HuH-7 (cell line): ENCODE measurements around the gene LIMS3.
"Not testable (repeated sequence)": the region's sequence is repeated elsewhere in the genome, so short reads cannot be mapped to it uniquely, and the experiment has no call there.

Source experiments
- DNase-seq: peaks from one replicate; pipeline ENCODE4 v3.0.0; 2011; ENCODE audit warnings: low spot score

The LIMS3 gene

DNA sequence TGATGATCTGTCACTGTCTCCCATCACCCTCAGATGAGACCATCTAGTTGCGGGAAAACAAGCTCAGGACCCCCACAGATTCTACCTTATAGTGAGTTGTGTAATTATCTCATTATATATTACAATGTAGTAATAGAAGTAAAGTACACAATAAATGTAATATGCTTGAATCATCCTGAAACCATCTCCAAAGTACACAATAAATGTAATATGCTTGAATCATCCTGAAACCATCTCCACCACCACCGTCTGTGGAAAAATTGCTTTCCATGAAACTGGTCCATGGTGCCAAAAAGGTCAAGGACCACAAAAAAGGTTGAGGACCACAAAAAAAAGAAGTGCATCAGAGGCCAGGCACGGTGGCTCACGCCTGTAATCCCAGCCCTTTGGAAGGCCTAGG, 29.3 kb downstream of the LIMS3 start:
- DNase-seq = not testable (repeated sequence)

DNA sequence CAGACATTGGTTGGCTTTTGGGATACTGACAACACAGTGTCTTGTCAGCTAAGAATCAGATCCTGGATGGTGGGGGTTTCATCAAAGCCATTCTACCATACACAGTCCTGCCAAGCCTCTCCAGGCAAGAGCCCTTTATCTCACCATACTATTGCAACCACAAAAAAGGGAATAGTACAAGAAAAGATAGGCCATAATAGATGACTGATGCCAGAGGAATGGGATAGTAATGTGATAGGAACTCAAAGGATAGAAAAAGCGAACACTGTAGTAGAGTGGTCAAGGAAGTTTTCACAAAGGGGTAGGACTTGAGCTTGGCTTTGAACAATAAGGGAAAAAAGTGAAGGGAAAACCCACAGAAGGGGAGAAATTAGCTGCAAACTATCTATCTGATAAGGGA, 30.7 kb downstream of the LIMS3 start:
- DNase-seq = not testable (repeated sequence)

DNA sequence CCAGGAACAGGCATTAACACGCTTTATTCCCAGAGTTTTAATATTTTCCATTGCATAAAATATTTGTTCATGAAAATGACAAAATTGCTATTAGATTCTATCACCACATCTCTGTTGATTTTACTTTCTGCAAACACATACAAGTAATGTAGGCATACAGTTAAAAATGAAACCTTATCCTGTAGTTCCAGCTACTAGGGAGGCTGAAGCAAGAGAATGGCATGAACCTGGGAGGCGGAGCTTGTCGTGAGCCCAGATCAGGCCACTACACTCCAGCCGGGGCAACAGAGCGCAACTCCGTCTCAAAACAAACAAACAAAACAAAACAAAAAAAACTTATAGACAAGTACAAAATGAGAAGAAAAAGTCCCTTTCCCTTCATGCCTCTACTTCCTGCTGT, 38.0 kb downstream of the LIMS3 start:
- not testable (repeated sequence) for DNase-seq

DNA sequence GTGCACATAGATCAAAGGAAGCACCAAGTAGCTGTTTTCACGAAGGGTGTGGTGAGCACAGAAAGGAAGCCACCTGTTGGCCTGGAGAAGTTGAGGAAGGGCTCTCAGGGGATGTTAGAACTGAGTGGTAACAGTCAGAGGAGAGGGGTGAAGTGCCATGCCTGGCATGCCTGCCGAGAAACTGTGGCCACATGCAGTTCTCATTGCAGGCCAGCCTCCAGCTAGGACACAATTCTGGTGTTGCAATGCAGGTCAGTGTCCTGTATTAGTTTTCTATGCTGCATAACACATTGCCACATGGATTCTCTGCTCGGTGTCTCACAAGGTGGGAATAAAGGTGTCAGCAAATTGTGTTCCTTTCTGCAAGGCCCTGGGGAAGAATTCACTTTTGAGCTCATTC, 46.9 kb downstream of the LIMS3 start:
- DNase-seq = not testable (repeated sequence)

DNA sequence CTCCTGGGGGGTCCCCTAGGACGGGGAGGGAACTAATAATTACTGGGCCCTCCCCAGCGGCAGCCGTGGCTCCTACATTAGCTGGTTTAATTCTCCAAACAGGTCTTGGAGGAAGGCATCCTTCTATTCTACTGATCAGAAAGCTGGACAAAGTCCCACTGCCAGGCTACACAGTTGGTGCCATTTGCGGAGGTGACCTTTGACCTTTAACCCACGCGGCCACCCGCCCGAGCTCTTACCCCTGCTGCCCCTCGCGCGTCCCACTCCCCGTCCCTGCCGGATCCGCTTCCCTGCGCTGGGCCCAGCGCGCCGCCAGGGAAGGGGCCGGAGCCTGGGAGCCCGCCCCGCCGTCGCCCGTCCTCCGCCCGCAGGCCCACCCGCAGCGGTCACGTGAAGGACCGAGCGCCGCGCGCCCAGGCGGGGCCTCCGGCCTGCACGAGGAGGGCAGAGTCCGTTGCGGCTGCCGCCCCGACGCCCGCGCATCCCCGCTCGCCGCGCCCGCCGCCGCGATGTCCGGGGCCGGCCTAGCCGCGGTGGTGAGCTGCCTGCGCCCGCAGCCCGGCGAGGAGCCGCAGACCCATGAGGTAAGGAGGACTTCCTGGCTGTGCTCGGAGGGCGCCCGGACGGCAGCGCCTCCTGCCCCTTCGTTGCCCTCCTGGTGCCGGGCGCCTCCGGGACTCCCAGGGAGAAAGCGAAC, 48.9 kb downstream of the LIMS3 start:
- not testable (repeated sequence) for DNase-seq

DNA sequence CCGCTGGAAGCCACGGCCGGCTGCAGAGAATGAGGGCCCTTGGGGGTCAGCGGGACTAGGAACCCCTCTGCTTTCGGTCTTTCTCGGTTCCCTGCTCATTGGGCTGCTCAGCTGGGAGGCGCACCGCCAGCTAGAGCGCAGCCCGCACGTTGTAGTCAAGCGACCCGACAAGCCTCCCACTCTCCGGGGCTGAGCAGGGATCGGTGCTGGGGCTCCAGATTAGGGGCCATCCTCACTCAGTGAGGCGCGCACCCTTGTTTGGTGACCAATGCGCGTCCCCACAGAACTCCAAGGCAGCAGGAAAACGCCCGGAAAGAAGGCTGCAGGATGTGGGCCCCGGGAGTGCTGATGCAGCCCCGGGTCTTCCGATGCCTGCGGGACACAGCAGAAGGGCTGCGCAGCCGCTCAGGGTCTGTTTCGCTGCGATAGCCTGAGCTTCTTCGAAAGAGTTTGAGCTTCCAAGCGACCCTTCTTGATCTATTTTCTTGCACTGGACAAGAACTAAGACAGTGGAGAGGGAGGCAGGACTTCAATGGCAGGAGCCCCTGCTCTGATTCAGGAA, 49.6 kb downstream of the LIMS3 start:
- not testable (repeated sequence) for DNase-seq

DNA sequence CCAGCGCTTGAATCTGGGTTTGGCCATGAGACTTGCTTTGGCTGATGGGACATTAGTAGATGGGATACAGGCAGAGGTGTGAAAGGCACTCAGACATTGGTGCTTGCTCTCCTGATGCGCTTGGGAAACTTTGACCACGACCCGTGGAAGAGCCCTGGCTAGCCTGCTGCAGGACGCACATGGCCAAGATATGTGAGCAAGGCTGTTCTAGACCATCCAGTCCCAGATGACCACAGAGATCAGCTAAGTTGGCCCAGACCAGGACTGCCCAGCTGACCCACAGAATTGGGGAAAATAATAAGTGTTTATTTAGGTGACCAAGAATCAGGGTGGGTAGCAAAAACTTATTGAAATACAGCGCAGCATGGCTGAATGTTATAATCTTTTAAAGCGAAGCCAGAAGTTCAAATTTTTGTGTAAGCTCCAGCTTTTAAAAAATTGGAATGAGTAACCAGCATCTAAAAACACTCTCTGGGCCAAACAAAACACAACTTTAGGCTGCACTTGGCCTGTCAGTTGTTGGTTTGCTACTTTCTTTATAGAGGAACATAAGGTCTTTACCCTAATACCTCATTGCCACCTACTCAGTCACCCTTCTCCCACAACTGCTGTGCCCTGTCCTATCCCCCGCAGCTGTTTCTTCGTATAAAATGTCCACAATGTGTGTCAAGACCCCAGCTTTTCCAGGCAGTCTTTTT, 51.8 kb downstream of the LIMS3 start:
- DNase-seq = not testable (repeated sequence)

DNA sequence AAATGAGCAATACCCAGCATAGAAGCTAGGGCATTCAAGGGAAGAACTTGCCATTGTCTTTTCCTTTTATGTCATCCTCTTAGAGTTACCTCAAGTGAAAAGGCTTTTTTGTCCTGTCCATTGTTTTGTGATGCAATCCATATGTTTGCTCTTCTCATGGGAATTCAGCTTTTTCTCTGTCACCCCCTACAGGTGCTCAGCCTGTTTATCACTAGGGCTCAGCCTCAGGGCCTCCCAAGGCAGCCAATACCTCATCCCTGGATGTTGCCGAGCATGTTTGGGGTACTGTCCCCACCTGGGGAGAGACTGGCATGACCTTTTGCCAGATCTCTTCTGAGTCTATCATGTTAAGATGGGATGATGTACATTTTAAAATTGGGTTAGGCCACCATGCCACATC, 65.5 kb downstream of the LIMS3 start:
- DNase-seq = not testable (repeated sequence)

DNA sequence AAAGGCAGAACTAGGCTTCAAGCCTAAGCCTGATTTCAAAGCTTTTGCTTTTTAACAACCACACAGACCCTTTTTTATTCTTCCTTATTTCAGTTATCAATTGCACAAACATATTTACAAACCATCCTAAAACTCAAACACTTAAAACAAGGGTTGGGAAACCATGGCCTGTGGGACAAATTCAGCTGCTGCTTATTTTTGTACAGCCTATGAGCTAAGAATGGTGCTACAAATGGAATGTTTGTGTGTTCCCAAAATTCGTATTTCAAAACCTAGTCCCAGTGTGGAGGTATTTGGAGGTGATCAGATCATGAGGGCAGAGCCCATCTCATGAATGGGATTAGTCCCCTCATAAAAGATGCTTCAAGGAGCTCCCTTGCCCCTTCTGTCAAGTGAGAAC, 67.0 kb downstream of the LIMS3 start:
- not testable (repeated sequence) for DNase-seq

DNA sequence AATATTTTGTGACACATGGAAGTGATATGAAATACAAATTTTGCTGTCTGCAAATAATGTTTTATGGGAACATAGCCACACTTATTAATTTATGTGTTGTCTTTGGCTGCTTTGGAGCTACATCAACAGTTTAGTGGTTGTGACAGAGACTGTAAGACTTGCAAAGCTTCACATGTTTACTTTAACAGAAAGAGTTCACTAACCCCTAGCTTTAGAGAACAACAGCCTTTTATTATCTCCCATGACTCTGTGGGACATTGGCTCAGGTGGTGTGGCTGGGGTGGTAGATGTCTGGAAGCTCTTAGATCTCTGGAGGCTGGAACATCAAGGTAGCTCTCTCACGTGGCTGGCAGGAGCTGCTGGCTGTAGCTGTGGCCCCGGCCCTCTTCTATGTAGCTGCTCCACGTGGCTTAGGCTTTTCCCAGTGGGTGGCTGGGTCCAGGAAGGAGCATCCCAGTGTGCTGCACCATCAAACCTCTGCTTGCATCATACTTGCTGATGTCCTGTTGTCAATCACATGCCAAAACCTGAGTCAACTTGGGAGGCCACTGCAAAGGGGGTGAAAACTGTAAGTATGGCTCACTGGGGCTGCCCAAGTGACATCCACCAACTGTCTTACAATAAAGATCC, 67.7 kb downstream of the LIMS3 start:
- not testable (repeated sequence) for DNase-seq

DNA sequence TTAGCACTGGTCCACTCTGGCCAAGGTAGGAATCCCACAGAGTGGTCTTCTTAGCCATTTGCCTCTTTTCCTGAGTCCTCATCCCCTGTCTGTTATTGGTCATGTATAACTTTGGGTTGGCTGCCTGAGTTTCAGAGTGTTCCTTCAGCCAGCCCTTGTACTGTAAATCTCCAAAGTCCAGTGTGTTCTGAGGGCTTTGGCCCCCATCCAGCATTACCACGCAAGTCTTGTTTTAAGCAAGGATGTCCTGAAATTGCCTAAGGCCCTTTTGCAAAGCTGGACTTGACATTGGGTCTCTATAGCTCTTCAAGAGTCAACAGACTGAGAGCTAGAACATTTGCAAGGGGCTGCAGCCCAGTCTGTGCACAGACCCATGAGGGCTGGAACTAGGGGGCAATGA, 68.4 kb downstream of the LIMS3 start:
- not testable (repeated sequence) for DNase-seq

DNA sequence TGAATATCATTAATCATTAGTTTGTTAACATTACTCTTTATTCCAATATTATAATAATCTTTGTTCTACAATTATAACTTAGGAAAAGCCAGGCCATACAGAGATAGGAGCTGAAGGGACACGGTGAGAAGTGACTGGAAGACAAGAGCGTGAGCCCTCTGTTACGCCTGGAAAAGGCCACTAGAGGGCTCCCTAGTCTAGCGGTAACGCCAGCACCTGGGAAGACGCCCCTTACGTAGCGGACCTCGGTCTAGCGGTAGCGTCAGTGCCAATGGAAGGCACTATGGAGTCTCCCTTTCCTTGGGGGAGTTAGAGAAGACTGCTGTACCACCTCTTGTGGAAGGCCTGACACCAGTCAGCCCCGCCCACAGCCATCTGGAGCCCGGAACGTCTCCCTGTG, 71.4 kb downstream of the LIMS3 start:
- DNase-seq = not testable (repeated sequence)

DNA sequence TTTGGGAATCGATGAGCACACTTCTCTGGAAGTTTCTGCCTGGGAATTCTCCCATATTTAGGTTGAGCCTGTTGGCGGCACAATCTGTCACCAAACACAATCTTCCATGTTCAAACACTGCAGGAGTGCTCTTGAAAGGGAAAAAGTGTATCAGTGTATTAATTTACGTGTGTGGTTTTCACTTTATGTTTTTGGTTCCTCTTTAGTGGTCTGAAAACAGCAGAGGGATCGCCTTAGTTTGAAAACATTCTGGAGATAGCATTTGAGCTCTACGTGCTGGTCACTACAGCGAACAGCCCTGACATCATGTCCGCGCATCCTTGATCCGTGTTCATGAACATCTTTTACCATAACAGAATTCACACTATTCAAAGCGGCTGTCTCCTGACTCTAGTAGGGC, 73.2 kb downstream of the LIMS3 start:
- not testable (repeated sequence) for DNase-seq
